ENCODE measurements around the gene PLCB1.
"Not testable (repeated sequence)": the region's sequence is repeated elsewhere in the genome, so short reads cannot be mapped to it uniquely, and the experiment has no call there.

PLCB1 gene

DNA sequence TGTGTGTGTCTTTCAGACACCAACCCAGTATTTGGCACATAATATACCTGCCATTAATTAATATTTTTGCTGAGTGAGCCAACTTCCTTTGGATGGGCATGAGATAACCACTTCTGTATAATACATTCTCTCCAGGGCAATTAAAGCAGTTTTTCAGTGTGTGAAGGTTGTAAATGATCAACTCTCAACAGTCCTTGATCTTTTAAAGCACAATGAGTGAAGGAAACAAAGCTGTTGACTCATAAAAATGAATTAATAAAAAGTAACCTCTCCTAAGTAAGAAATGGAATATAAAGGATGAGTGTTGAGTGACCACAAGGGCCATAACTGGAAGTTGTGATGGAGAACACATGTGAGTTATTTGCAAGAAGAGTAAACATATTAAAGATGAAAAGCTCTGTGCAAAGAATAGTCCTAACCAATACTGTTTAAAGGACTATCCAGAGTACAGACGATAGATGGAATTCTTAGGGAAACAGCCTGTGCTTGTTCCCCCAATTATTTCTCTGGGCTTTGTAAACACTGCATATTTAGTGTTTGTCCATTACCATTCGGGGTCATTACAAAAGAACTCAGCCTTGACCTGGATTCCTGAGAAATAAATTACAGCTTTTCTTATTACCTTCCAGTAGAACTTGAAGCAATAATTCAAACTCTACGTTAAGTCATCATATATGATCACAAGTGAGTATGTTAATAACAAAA, 446.2 kb downstream of the PLCB1 start:
- DNase-seq = no peak

DNA sequence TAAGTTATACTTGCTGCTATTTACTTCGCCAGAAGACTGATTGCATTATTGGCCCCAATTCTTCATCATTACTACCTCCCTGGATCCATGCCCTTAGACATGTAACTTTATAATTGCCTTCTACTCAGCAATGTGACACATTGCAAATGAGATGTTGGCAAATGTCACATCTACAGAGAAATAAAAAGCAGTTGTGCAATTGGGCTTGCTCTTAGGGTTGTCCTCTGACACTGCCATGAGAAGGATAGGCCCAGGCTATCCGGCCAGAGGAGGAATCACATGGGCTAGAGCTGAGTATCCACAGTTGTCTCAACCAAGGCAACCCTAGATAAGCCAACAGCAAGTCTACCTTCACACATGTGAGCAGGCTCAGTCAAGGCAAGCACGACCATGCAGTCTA, 447.0 kb downstream of the PLCB1 start:
- DNase-seq = no peak

DNA sequence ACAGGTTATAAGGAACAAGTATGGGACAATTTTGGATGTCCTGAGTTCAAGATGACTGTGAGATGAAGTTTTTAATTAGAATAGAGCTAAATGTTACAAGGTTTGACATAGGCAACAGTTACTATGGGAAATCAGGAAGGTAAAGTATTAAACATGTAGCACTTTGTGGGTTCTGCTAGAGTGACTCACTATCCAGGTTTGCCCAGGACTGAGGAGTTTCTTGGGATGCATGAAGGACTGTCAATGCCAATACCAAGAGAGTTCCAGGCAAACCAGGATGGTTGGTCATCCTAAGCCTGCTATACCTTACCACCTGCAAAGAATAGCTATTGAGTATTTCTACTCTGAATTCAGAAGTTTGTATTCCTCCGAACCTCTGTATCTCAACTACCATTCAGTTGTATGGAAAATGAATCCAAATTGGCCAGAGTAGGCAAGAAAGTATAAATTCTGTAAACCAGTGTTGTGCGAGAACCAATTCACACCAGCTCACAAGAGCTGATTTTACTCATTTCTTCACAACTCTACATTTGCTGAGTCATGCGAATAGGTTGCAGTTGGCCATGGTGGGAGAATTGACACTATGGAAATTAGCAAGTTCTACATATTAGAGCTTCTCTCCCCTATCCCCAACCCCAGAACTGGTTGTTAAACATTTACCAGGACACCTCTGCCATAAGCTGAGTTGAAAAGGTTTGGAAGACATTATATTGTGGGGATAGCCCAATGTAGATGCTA, 449.5 kb downstream of the PLCB1 start:
- DNase-seq = no peak

DNA sequence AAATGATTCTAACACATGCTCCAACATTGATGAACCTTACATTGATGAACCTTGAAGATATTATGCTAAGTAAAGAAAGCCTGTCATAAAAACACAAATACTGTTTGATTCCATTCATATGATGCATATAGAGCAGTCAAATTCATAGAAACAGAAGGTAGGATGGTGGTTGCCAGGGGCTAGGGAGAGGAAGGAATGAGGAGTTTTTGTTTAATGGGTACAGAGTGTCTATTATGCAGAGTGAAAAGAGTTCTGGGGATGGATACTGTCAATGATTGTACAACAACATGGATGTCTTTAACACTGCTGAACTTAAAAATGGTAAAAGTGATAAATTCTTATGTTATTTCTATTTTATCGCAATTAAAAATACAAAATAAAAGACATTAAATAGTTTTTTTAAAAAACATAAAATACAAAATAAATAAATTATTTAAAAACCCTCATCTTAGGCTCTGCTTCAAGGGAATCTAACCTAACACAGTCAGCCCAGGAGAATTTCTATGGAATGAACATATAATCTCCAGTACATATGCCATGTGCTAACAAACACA, 451.0 kb downstream of the PLCB1 start:
- no peak for DNase-seq

DNA sequence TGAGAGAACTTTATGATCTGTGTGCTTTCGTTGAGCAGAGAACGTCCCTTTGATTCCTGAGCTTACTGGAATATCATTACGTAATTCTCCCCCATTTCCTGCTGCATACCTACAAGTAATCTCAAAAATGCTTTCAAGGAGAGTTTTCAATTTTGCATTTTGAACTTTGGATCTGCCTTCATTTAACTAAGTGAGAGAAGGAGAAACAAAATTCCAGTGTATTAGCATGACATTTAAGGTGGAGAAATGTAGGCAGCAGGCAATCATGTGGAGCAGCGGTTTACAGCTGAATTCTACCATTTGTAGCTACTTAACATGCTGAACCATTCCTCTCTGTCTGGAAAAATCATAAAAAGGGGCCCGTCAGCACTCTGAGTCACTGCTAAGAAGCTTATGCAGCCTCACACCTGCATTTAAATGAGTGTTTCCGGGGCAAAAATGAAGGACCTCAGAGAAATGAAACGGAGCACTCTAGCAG, 451.5 kb downstream of the PLCB1 start:
- no peak for DNase-seq

DNA sequence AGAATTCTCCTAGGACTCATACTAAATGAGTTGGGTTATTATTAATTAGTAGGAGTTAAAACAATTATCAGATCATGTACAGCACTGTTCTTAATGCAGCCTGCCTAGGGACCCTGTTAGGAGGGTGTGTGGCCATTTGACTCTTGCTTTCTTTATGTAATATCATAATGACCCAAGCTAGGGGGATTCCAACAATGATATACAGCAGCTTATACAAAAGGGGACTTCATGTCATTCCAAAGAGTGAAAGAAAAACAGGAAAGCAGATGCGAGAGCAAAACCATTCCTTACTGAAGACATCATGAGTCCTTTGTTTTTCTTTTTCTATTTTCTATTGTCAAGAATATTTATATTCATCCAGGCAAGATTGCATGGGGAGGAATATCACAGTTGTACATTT, 455.2 kb downstream of the PLCB1 start:
- no peak for DNase-seq

DNA sequence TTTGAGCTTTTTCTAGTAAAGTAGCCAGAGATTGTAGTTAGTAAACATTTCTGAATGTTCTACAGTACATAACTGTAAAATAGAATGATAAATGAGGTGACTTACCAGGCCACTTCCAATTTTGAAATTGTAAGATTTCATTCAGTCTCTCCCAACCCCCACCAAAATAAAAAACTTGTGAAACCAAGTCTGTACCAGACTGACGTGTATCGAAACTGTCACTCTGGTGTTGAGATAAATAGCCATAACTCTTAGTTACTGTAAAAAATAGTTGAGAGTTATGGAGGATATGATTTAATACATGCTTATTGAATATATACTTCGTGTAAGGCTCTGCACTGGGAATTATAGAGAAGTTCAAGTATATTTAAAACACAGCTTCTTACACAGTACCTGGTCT, 455.7 kb downstream of the PLCB1 start:
- DNase-seq = no peak

DNA sequence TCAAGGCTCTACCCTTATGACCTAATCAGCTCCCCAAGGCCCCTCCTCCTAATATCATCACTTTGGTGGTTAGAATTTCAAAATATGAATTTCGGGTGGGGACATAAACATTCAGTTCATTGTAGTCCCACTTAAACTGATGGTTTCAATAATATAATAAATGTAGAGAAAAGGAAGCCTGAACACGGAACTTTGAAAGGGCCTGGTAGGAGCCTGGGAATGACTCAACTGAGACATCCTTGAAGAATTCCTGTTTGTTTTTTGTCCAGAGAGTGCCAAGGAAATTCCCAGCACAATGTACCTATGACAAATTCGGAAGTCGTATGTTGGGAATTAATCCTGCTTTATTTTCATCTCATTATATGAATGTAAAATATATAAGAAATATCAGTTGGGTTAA, 457.9 kb downstream of the PLCB1 start:
- DNase-seq = no peak

DNA sequence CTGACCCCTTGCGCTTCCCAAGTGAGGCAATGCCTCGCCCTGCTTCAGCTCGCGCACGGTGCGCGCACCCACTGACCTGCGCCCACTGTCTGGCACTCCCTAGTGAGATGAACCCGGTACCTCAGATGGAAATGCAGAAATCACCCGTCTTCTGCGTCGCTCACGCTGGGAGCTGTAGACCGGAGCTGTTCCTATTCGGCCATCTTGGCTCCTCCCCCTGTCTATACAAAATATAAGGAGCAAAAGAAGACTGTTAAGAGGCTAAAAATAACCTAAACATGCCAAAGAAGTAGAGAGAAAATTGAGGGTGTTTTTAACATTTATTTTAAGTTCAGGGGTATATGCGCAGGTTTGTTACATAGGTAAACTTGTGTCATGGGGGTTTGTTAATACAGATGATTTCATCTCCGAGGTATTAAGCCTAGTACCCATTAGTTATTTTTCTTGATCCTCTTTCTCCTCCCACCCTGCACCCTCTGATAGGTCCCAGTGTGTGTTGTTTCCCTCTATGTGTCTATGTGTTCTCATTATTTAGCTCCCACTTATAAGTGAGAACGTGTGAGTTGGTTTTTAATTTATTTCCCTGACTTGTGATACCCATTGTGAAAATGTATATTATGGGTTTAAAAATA, 469.0 kb downstream of the PLCB1 start:
- DNase-seq = not testable (repeated sequence)

DNA sequence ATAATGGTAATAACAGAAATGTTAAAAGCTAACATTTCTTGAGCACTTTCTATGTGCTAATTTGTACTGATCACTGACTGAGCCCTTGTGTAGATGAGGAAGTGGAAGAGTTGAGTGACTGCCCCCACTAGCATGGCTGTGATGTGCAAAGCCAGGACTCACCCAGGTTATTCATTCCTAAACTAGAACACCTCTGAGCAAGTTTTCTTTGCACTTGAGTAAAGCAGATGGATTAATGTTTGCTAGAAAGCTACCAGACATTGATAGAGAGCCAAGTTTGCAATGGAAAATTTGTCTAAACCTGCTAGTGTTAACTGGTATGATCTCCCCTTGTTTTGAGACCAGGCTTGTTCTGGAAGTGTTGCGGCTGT, 469.5 kb downstream of the PLCB1 start:
- DNase-seq = no peak

DNA sequence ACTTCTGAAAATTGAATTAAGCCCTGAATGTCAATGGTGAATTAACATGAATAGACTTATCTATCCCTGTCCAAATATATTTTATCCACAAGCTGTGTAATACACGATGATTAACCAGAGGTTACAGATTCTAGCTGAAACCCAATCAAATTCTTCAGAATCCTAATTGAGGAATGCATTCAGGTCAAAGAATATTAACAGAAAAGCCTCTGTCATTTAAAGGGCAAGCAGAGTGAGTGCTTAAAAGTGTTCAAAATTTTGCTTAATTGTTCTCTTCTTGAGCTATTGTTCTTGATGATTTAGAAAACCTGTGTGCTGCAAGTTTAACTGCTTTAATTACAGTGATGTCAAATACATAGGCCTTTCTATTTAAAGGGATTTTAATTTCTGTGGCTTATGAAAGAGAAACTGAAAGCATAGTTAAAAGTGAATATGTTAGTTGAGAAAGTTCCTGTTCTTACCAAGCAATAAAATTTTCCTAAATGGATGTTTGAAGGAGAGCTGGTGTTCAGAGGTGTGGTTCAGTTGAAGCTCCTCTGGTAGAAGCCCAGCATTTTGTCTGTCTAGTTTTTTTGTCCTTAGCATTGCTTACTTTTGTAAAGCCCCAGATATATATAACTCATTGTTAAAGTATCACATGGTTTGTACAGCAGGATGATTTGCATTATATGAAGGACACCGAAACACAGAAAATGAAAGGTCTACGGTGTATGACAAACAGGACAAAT, 470.5 kb downstream of the PLCB1 start:
- no peak for DNase-seq

DNA sequence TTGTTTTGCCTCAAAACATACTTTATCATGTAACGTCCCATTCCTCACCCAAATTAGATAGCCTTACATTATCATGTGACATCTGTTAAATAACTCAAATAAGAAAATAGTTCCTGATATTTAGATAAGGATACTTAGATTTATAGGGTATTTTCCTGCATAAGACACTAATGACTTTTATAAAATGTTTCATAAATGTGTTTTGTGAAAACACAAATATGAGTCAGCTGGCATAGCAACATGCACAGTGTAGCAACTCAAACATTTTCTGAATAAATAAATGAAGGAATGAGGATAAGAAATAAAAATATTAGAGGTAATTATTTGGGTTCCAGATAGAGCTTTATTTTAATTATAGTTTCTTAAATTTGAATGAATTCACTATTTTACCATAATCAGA, 476.4 kb downstream of the PLCB1 start:
- no peak for DNase-seq

DNA sequence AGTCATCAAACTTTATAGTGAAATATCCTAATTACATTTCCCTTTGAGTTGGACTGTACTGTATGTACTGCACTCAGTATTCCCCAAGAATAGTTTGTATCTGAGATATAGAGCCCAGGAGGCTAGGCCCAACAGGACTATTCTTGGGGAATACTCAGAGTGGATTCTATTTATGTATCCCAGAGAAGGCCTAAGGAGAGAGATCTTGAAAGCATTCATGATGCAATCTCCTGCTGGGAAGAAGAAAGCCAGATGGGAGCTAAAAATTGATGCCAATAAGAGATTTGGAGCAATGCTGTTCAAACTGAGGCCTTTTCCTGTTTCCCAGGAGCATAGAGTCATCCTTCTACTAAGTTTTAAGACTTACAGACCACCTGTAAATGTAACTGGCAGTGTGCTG, 484.7 kb downstream of the PLCB1 start:
- no peak for DNase-seq

DNA sequence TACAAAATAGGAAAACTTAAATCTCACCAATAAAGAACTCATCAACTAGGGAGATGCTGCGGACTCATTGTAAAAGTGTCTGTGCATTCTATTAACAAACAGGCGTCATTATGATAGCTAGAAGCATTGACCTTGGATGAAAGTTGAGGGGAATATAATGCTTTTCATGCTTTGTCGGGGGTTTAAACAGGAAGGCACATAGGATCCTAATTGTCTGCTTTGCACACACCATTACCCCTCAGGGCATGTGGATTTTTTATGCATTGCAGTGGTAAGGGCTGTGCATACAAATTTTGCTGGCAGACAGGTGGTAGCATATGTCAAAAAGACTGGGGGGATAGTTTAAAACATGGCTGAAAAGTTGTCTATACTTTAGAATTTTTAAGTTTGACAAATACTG, 488.9 kb downstream of the PLCB1 start:
- no peak for DNase-seq

DNA sequence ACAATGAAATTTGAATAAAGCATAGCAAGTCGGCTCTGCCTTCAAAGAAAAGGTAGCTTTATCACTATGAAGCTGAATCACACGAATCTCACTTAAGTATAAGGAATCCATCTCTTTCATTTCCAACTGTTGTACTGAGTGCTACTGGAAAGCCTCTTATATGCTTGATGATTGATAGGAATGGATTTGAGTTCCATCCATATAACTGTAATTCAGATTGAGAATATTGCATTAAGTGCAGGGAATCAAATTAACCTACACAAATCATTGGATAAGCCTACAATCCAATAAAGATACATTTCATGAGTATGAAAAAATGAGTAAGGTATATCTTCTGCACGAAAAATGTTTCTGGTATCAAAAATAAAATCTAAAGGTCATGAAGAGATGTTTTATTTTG, 492.0 kb downstream of the PLCB1 start:
- DNase-seq = no peak

DNA sequence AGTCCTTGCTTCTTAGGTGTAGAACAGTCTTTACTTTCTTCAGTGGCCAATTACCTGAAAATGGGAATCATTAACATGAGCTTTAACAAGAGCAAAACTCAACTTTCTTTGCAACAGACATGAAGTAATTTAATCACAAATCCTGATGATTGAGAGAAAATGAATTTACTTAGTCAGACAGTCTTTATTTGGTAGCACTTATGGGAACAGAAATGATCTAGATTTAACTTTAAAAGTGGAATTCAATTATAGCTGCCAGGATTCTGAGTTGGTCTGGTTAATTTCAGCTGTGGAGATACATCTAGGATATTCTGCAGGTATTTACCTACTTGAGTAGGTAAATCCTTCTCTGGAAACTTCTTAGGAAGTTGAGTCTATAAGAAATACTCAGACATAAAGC, 492.6 kb downstream of the PLCB1 start:
- DNase-seq = no peak

DNA sequence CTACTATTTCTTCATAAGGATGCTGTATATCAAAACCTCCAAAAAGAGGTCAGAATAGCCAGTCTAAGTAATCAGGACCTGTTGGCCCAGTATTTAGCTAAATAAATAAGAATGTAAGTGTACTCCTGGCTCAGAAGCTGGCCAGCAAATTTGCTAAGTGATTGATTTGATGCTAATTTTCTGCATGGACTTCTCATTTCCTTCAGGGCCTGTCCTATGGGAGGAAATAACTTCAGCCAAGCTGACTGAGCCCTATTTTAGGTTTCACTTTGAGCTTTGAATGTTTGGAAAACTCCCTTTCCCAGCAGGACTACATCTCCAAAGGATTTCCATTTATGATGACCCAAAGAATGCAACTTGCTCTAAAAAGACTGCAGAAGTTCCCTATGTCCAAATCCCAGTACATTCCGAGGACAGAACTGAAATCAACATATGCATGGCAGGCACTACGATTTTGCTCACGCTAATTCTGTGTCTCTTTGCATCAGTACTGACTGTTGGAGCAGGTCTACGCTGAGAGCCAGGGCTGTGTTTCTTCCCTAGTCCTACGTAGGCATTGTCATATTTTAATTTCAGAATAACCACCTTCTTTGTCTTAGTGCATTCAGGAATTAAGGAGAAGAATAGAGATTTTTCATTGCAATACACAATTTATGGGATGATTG, 495.4 kb downstream of the PLCB1 start:
- no peak for DNase-seq

DNA sequence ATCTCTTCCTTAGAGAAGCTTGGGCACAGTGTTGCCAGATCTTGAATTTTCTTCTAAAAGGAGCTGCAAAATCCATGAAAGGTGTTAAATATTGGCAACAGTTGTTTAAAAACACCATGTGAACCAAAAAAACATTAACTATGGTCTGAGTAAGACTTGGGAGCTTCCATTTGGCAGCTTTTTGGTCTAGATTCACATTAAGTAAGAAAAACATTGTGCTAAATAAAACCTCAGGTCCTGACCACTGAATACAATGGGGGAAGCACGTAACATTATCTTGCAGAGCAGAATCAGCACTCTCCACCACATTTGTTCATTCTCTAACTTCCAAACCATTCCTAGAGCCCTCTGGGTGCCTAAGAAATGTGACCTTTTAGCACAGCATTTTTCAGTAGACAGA, 499.2 kb downstream of the PLCB1 start:
- no peak for DNase-seq

DNA sequence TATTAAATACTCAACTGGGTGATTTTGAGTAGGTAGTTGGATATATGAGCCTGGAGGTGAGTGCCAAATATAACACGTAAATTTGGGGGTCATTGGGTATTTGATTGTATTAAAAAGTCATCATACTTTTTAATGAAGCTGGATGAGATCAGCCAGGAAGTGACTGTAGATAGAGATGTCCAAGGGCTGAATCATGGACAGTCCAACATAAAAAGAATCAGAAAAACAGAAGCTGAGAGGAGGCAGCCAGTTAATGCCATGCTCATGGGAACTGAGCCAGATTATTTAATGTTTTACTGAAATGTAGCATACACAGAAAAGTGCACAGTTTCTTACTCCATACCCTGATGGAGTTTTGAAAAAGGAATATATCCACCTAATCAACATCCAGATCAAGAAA, 501.3 kb downstream of the PLCB1 start:
- no peak for DNase-seq

DNA sequence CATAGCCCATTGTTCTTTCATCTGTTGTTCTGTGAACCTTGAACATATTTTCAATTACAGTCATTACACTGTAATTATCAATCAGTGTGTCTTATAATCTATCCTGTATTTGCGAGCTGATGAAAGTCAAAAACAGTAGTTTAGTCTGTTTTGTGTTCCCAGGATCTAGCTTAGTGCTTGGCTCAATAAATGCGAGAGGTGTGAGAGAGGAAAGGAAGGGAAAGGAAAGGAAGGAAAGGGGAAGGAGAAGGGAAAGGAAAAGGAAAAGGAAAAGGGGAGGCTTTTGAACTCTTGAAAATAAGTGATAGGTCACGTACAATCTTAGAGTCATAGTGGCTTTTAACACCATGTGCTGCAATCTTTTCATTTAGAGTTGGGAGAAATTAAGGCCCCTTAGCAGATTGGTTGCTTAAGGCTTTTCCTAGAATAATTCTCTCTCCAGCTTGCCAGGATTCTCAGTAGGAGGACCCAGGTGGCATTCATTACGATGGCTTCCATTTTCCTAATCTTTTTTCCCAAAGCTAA, 503.0 kb downstream of the PLCB1 start:
- DNase-seq = no peak

DNA sequence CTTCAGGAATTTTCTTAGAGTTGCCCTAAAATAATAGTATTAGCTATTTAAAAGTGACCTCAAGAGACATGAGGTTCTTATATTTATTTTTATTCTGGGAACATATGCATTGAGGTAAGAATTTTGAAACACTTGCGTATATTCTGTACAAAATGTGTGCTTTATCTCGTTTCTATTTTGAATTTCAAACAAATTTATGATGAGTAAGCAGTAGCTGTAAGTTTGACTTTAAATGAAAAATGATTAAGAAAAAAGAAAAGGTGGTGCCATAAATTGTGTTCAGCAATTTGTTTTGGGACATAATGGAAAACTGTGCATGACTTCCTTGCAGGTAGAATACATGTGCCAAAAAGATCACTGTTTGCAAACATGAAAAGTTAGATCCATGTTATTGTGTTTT, 503.8 kb downstream of the PLCB1 start:
- no peak for DNase-seq

DNA sequence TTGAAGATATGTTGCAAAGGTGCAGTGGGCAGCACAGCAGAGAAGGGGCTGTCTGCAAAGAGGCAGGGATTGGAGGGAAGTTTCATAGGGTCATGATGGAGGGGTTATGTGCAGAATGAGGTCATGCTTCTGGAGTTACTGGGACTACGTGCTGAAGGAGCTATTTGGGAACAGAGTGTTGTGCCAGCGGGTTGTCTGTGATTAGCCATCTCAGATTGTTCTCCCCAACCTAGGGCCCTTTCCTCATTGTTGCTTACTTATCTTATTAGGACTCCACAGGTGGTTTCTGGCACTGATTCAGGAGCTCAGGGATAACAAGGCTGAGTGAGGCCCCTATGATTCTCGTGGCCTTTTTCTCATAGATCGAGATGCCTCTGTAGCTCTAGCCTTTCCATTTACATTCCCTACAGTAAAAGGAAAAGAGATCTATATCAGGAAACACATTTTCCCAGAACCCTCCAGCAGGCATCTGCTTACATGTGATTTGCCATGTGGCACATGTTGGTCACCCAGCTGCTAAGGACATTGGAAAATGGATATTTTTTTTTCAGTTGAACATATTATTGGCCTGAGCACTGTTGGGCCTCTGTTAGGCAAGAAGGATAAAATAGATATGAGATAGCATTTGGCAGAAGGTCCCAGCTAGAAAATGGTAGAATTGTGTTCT, 507.2 kb downstream of the PLCB1 start:
- no peak for DNase-seq

All from effector CD4-positive, alpha-beta T cell (primary cell).